Mesenchymal stem cell (in vitro differentiated cells and primary cell): ENCODE measurements around the gene MSX1.

Experiments
- DNase-seq: peaks from one replicate; pipeline ENCODE4 v3.0.0-alpha.2; 2013
- H2AFZ ChIP-seq: one replicate; pipeline ENCODE4 v1.6.1; 2013; ENCODE audit warnings: low read depth, mild to moderate bottlenecking, control low read depth, inconsistent platforms, low read length, moderate library complexity
- H2AK5ac ChIP-seq: 2 replicates; pipeline ENCODE4 v1.6.1; 2013; ENCODE audit warnings: low read length, moderate library complexity, mild to moderate bottlenecking, inconsistent platforms; ENCODE audit not compliant: severe bottlenecking
- H2BK120ac ChIP-seq: one replicate; pipeline ENCODE4 v1.6.1; 2013; ENCODE audit warnings: low read depth, mild to moderate bottlenecking, inconsistent platforms, low read length, moderate library complexity
- H2BK12ac ChIP-seq, 2 experiments: one replicate each; pipeline ENCODE4 v1.6.1; 2013; ENCODE audit warnings: inconsistent platforms in 2 of 2, low read length in 2 of 2, mild to moderate bottlenecking in 2 of 2, moderate library complexity in 2 of 2, control low read depth in 1 of 2
- H2BK15ac ChIP-seq: one replicate; pipeline ENCODE4 v1.6.1; 2013; ENCODE audit warnings: mild to moderate bottlenecking, low read depth, inconsistent platforms; ENCODE audit not compliant: poor library complexity, severe bottlenecking
- H2BK5ac ChIP-seq: 2 replicates; pipeline ENCODE4 v1.6.1; 2013; ENCODE audit warnings: low read depth, mild to moderate bottlenecking, low read length, control low read depth, inconsistent platforms; ENCODE audit not compliant: poor library complexity, severe bottlenecking
- H3K14ac ChIP-seq, 2 experiments: one replicate each; pipeline ENCODE4 v1.6.1; 2013; ENCODE audit warnings: inconsistent platforms in 2 of 2, low read length in 2 of 2, control low read depth in 1 of 2, mild to moderate bottlenecking in 1 of 2, moderate library complexity in 1 of 2
- H3K18ac ChIP-seq, 2 experiments: one replicate each; pipeline ENCODE4 v1.6.1; 2013; ENCODE audit warnings: inconsistent platforms in 2 of 2, low read length in 2 of 2, control low read depth in 1 of 2, low read depth in 1 of 2, mild to moderate bottlenecking in 1 of 2
- H3K23ac ChIP-seq, 2 experiments: one replicate each; pipeline ENCODE4 v1.6.1; 2013; ENCODE audit warnings: inconsistent platforms in 2 of 2, low read length in 2 of 2, mild to moderate bottlenecking in 2 of 2, moderate library complexity in 2 of 2, control low read depth in 1 of 2
- H3K27ac ChIP-seq: 2 replicates; pipeline ENCODE4 v1.5.1; 2013; ENCODE audit warnings: mild to moderate bottlenecking, moderate library complexity, low read length, control low read depth, inconsistent platforms; ENCODE audit not compliant: poor library complexity, severe bottlenecking
- H3K27me3 ChIP-seq, 2 experiments: 2 replicates each; pipeline versions ENCODE4 v1.6.1 to v1.7.0; 2013; ENCODE audit warnings: low read length in 2 of 2, mild to moderate bottlenecking in 2 of 2, moderate library complexity in 2 of 2, control low read depth in 1 of 2, inconsistent platforms in 1 of 2; ENCODE audit not compliant: control insufficient read depth in 1 of 2, insufficient read depth in 1 of 2
- H3K36me3 ChIP-seq, 2 experiments: 2 replicates each; pipeline versions ENCODE4 v1.6.1 to v1.7.0; 2013; ENCODE audit warnings: low read length in 2 of 2, control low read depth in 1 of 2, inconsistent platforms in 1 of 2, low read depth in 1 of 2, mild to moderate bottlenecking in 1 of 2; ENCODE audit not compliant: insufficient read depth in 2 of 2, control insufficient read depth in 1 of 2
- H3K4ac ChIP-seq, 2 experiments: one replicate each; pipeline ENCODE4 v1.6.1; 2013; ENCODE audit warnings: inconsistent platforms in 2 of 2, low read length in 2 of 2, mild to moderate bottlenecking in 2 of 2, moderate library complexity in 2 of 2, control low read depth in 1 of 2, low read depth in 1 of 2
- H3K4me1 ChIP-seq: 2 replicates; pipeline ENCODE4 v1.6.1; 2013; ENCODE audit warnings: low read depth, low read length, control low read depth; ENCODE audit not compliant: control insufficient read depth, insufficient read depth
- H3K4me2 ChIP-seq: 2 replicates; pipeline ENCODE4 v1.6.1; 2013; ENCODE audit warnings: low read length, mild to moderate bottlenecking, inconsistent platforms; ENCODE audit not compliant: poor library complexity, severe bottlenecking
- H3K4me3 ChIP-seq, 2 experiments: 2 replicates each; pipeline versions ENCODE4 v1.5.1 to v1.7.0; 2013; ENCODE audit warnings: low read length in 2 of 2, mild to moderate bottlenecking in 2 of 2, control low read depth in 1 of 2, low read depth in 1 of 2; ENCODE audit not compliant: insufficient read depth in 1 of 2
- H3K79me1 ChIP-seq: replicated peaks from 2 replicates; pipeline ENCODE4 v1.6.1; 2013; ENCODE audit warnings: mild to moderate bottlenecking, control low read depth, low read length, inconsistent platforms; ENCODE audit not compliant: poor library complexity, severe bottlenecking
- H3K9ac ChIP-seq: 2 replicates; pipeline ENCODE4 v1.7.0; 2013; ENCODE audit warnings: mild to moderate bottlenecking, low read length, moderate library complexity
- H3K9me3 ChIP-seq: 2 replicates; pipeline ENCODE4 v1.7.0; 2013; ENCODE audit warnings: mild to moderate bottlenecking, low read length; ENCODE audit not compliant: control insufficient read depth
- H4K8ac ChIP-seq: one replicate; pipeline ENCODE4 v1.6.1; 2013; ENCODE audit warnings: inconsistent platforms, mild to moderate bottlenecking, low read length, moderate library complexity
- H4K91ac ChIP-seq: one replicate; pipeline ENCODE4 v1.6.1; 2013; ENCODE audit warnings: mild to moderate bottlenecking, low read length, inconsistent platforms
- WGBS: methylation state at CpG from one replicate; pipeline ENCODE4 v1.1.7; 2013; ENCODE audit warnings: mixed read lengths; 5-methylcytosine and 5-hydroxymethylcytosine counted together

MSX1 gene

DNA sequence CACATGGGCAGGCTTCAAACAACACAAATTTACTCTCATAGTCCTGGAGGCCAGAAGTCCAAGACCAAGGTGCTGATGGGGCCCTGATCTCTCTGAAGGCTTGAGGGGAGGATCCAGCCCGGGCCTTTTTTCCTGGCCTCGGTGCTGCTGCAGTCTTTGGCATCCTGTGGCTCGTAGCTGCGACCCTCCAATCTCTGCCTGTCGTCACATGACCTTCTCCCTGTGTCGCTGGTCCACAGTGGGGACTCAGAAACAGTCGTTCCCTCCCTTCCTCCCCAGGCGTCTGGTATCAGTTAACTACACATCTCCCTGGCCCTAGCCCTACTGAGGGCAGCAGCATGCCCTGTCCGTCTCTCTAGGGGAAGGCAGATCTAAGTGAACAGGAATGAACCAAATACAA is 19.1 kb upstream of the MSX1 start:
- Histone ChIP-seq H3K4ac (no peak overlapping the region), H3K79me1 (no peaks in the 10 kb centered on the region), H3K14ac (no peak overlapping the region), H3K4me1 (no peaks in the 10 kb centered on the region), H2BK15ac (no peak overlapping the region), H3K4me2 (no peak overlapping the region), H3K27ac (no peak overlapping the region), H3K4me3 (no peak overlapping the region), H2AK5ac (no peak overlapping the region), H3K18ac (no peak overlapping the region), H2BK5ac (no peak overlapping the region), H3K9me3 (peaks cover 3% of the 10 kb centered on the region), H3K23ac (no peak overlapping the region), H4K8ac (no peak overlapping the region), H2AFZ (no peak overlapping the region), H3K36me3 (no peaks in the 10 kb centered on the region), H3K9ac (no peak overlapping the region), H3K27me3 (peaks cover 7 to 62% of the 10 kb centered on the region in 2 experiments), H2BK120ac (no peak overlapping the region), H2BK12ac (no peak overlapping the region), H4K91ac (no peak overlapping the region)
- DNase-seq: no peak
- WGBS: 41% methylated on average over 9 of the region's 9 CpGs

DNA sequence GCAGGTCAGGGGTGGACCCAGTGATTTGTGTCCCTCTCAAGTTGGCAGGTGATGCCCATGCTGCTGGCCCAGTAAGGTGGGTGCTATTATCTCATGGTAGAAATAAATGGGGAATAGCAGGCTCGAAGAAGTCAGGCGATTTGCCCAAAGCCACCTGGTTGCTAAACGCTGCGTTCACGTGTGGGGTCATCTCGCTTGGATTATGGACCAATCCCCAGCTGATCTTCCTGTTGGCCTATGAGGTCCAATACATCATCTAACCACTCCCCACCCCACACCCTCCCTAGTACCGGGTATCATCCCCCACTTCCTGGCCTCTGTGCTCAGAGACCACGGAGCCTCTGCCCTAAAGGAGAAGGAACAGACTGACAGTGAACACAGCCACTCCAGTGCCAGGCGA is 18.3 kb upstream of the MSX1 start:
- Histone ChIP-seq H3K4me1 (no peaks in the 10 kb centered on the region), H2AFZ (no peak overlapping the region), H3K4me2 (no peak overlapping the region), H2AK5ac (no peak overlapping the region), H3K4me3 (no peak overlapping the region), H3K9ac (no peak overlapping the region), H2BK12ac (no peak overlapping the region), H3K4ac (no peak overlapping the region), H3K18ac (no peak overlapping the region), H4K91ac (no peak overlapping the region), H3K36me3 (no peaks in the 10 kb centered on the region), H4K8ac (no peak overlapping the region), H3K9me3 (peaks cover under 1% of the 10 kb centered on the region), H3K79me1 (no peaks in the 10 kb centered on the region), H2BK15ac (no peak overlapping the region), H3K27me3 (peaks cover 7 to 65% of the 10 kb centered on the region in 2 experiments), H2BK120ac (no peak overlapping the region), H3K14ac (no peak overlapping the region), H3K27ac (no peak overlapping the region), H3K23ac (no peak overlapping the region), H2BK5ac (no peak overlapping the region)
- DNase-seq: no peak
- WGBS: 88% methylated on average over 9 of the region's 9 CpGs

DNA sequence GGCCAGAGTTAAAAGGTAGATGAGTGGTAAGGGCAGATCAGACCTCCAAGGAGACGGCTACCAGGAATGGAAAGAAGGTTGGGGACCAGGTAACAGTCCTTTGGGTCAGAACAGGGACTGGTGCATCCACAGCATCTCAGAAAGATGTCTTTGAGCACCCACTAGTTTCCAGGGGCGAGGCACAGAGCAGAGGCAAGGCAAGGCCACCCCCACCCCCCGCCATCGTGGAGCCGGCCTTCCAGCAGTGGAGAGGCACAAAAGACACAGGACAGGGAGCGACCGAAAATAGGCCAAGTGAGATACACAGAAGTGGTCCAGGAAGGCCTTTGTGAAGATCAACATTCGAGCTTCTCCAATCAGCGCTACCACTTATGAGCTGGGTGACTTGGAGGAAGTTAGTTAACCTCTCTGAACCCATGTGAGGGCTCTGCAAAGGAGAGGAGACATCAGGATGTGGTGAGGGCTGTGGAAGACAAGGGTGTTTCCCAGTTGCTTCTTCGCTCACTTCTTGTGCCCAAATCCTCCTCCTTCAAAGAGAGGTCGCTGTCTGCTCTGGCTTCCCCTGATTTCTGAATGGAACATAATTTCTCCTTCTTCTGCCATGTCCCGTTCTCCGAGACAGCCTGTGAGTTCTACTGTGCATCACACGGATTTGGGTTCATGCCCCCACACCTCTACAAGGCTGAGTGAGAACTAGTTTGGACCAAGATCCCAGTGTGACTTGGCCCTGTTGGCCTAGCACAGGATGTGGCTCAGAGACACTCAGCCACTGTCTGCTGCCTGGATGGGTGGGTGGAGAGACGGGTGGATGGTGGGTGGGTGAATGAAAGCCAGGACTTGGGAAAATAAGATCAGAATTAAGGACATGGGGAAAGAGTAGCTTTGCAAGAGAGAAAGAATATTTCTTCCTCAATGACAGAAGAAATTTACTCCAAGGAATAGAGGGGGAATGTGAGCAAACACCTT is 16.7 kb upstream of the MSX1 start:
- Histone ChIP-seq H3K18ac (no peak overlapping the region), H4K91ac (no peak overlapping the region), H4K8ac (no peak overlapping the region), H3K4me3 (no peak overlapping the region), H3K36me3 (no peaks in the 10 kb centered on the region), H3K79me1 (no peaks in the 10 kb centered on the region), H3K4ac (no peak overlapping the region), H2AFZ (no peak overlapping the region), H2BK5ac (no peak overlapping the region), H2AK5ac (no peak overlapping the region), H3K27me3 (peaks cover 7 to 74% of the 10 kb centered on the region in 2 experiments), H3K27ac (no peak overlapping the region), H3K4me1 (no peaks in the 10 kb centered on the region), H2BK15ac (no peak overlapping the region), H3K9ac (no peak overlapping the region), H3K9me3 (no peaks in the 10 kb centered on the region), H2BK12ac (no peak overlapping the region), H2BK120ac (no peak overlapping the region), H3K4me2 (no peak overlapping the region), H3K14ac (no peak overlapping the region), H3K23ac (no peak overlapping the region)
- 86% methylated on average over 15 of the region's 15 CpGs for WGBS
- DNase-seq: no peak

DNA sequence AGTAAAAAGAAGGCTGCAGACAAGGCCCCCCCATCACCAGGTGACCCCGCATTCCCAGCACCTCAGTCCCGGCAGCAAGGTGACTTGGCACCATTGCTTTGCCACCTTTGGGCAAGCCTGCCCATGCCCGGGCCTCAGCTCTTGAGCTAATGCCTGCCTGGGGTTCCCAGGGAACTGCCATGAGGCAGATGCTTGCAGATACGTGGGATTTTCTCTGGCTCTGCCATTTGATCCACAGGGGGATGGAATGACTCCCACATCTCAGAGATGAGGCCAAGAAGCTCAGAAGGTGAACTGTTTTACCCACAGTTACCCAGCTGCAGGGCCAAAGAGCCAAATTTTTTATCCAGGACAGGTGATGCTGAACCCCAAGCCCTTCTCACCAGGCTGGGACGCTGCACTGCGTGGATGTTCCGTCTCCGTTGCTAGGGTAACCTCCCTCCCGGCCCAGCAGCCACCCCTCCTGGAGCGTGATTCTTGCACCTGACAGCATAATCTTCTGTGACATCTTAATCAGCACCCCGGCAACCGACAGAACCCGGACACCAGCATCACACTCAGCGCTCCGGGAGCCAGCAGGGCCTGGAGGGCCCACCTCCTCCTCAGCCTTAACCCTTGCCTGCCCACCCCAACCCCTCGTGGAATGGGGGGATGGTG is 15.7 kb upstream of the MSX1 start:
- Histone ChIP-seq H3K27ac (no peak overlapping the region), H2AK5ac (no peak overlapping the region)

More for the DNA sequence above, 15.7 kb upstream of the MSX1 start:
- H2BK12ac ChIP-seq: no peak overlapping the region
- DNase-seq: no peak
- no peaks in the 10 kb centered on the region for H3K79me1 ChIP-seq
- H2BK5ac ChIP-seq: no peak overlapping the region
- H3K4ac ChIP-seq: no peak overlapping the region
- no peaks in the 10 kb centered on the region for H3K36me3 ChIP-seq
- no peaks in the 10 kb centered on the region for H3K4me1 ChIP-seq
- no peak overlapping the region for H2BK120ac ChIP-seq
- no peak overlapping the region for H3K18ac ChIP-seq
- H3K4me3 ChIP-seq: no peak overlapping the region
- H4K8ac ChIP-seq: no peak overlapping the region
- no peak overlapping the region for H3K14ac ChIP-seq
- no peak overlapping the region for H4K91ac ChIP-seq
- no peak overlapping the region for H2AFZ ChIP-seq
- H3K9me3 ChIP-seq: no peaks in the 10 kb centered on the region
- H3K9ac ChIP-seq: no peak overlapping the region
- H3K4me2 ChIP-seq: no peak overlapping the region
- no peak overlapping the region for H2BK15ac ChIP-seq
- H3K27me3 ChIP-seq: peaks cover 7 to 80% of the 10 kb centered on the region in 2 experiments
- H3K23ac ChIP-seq: no peak overlapping the region
- 59% methylated on average over 12 of the region's 16 CpGs for whole genome bisulfite sequencing
